Astrocyte of the spinal cord (primary cell): ENCODE measurements around the gene ALOX12B.

Experiments
- DNase-seq: peaks from one replicate; pipeline ENCODE4 v3.0.0; 2011; ENCODE audit warnings: low read depth, low spot score
- H3K4me3 ChIP-seq: 2 replicates; pipeline ENCODE4 v1.5.1; 2011; ENCODE audit warnings: low read depth, mild to moderate bottlenecking, low read length, moderate library complexity
- CTCF ChIP-seq: IDR thresholded peaks from 2 replicates; pipeline ENCODE4 v1.5.1; 2012; ENCODE audit warnings: low read depth, mild to moderate bottlenecking, low read length, inconsistent platforms
- in situ Hi-C: cut with HindIII; loops from 2 replicates; pipeline ENCODE4 v1.10.0; 2017; ENCODE audit warnings: low sequenced_read_pairs

The ALOX12B gene

GRCh38 chr17:8125947-8126490 lies 38.5 kb upstream of the ALOX12B start:
- peak overlapping the region; percentile 50 for H3K4me3 ChIP-seq
- DNase-seq: no peak
- in situ Hi-C loops: no loop called here
- no peak for TF ChIP-seq CTCF

- peak; percentile 56 for DNase-seq
- no peak for TF ChIP-seq CTCF
- in situ Hi-C loops: no loop called here
- peak overlapping the region; percentile 50 for H3K4me3 ChIP-seq
Observed at GRCh38 chr17:8125154-8125946, 37.8 kb upstream of the ALOX12B start.

GRCh38 chr17:8124350-8125153 lies 37.0 kb upstream of the ALOX12B start:
- no peak for TF ChIP-seq CTCF
- DNase-seq: no peak
- in situ Hi-C loops: no loop called here
- H3K4me3 ChIP-seq: peak overlapping the region; percentile 56

- in situ Hi-C loops: no loop called here
- no peak for DNase-seq
- peak within 1 kb of the TSS; percentile 56 for H3K4me3 ChIP-seq
- TF ChIP-seq CTCF: no peak
Observed at GRCh38 chr17:8123695-8124349, 36.3 kb upstream of the ALOX12B start, which contains the start of gene HES7. Gene HES7 (minus strand): TSS chr17:8124106. CDS start chr17:8124084, 22 bp downstream.

GRCh38 chr17:8122924-8123694 lies 35.6 kb upstream of the ALOX12B start:
- H3K4me3 ChIP-seq: peak overlapping the region; percentile 56
- in situ Hi-C loops: no loop called here
- no peak for TF ChIP-seq CTCF
- no peak for DNase-seq
